Epidermal melanocyte (primary cell): ENCODE results near the gene ARHGAP10.

Experiments used
- DNase-seq: peaks from one replicate; pipeline ENCODE4 v3.0.0; 2011; ENCODE audit warnings: low spot score; ENCODE audit not compliant: insufficient read length

Gene ARHGAP10

GRCh38 chr4:148060264-148061140 is 328.6 kb downstream of the ARHGAP10 start:
- no peak for DNase-seq

DNA sequence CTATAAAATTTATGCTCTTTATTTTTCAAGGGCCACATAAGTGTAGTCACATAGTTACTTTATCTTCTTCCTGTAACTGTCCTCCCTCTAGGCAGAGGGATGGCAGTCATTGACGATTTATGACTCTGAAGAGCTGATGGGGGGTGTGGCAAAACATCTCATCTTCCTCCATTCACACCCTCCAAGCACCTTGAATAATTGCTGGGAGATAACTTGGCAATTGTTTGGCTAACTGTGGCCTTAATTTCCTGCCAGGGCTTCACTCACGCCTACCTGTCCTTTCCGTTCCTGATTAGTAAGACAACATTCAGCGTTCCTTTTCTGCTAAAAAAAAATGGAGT is 329.2 kb downstream of the ARHGAP10 start:
- no peak for DNase-seq

- DNase-seq: no peak
These were observed 329.9 kb downstream of the ARHGAP10 start for GRCh38 chr4:148061795-148062194.

- DNase-seq: no peak
These were observed 330.5 kb downstream of the ARHGAP10 start for GRCh38 chr4:148062301-148062950.

DNA sequence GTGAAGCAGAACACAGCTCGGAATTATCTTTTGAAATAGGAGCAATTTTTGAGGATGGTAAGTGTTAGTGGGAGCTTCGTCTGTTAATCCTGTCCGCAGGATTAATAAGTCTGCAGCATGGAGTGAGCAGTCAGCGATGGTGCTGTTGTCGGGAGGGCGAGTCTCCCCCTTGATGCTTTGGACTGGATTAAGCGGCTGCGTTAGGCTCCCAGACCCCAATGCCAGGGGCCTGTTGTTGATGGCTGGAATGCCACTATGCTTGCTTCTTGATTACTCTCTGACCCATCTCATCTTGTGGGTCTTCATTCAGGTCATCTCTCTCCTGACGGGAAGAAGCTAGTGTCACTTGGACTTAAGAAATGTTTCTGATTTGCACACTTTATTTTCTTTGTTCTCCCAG is 332.6 kb downstream of the ARHGAP10 start:
- no peak for DNase-seq

DNA sequence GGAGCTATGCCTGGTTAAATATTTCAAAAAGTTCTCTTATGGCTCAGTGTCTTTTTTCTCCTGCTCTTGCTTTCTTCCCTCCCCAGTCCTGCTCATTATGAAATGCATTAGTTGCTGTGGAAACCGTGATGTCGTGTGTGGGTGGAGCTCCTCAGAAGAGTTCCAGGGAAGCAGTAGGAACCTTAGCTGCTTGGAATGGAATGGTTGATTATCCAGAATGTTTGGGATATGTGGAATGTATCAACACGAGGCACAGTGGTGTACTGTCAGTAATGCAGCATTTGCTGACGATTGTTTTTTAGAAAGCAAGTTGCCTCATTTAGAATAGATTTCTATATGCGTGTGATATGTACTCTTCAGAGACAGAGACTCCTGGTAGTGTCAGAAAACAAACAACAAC is 333.2 kb downstream of the ARHGAP10 start:
- no peak for DNase-seq

- DNase-seq: no peak
These were observed 335.5 kb downstream of the ARHGAP10 start for GRCh38 chr4:148067301-148067916.

- no peak for DNase-seq
These were observed 336.4 kb downstream of the ARHGAP10 start for GRCh38 chr4:148068065-148068911.

DNA sequence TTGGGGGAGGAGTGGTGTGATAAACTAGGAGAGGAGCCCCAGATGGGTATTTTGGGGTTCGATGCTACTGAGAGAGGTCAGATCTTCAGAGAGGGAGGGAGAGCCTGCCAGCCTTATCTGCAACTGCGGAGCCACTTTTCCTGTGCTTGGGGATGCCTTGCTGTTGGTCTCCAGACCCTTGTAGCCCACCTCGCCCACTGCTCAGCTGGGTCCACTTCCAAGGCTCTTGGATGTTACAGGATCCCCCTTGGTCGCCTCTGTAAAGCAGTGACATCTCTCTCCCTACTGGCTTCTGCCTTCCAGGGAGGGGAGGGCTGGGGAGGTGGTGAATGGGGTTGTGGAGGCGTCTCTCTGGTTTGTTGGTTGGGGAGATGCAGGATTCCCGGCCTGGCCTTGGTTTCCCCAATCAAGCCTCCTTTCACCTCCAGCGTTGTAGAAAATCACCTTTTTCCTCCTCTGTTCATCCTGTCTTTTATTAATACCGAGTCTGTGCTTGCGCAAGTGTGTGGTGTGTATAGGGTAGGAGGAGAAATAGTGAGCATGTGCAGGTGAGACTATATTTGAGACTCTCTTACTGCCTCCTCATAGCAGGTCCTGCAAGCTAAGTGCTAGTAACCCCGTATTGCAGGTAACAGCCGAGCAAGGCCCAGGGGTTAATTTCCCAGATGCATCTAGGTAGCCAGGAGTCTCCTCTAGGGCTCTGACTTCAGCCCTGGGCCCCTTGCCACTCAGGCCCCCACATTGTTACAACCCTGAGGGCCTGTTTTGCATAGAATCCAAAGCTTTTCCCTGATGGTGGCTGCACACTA is 337.4 kb downstream of the ARHGAP10 start:
- DNase-seq: no peak

DNA sequence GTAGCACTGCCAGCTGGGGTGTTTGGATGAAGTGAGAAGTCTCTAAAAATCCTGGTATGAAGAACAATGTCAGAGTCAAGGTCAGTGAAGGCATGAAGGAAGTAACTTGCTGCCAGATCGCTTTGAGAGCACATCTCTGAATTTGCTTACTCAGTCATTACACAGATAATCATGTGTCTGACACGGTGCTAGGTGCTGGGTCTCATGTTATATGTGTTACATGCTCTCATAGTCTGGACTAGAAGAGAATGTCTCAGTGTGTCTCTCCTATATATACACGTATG is 337.9 kb downstream of the ARHGAP10 start:
- no peak for DNase-seq

GRCh38 chr4:148071009-148071408 is 339.1 kb downstream of the ARHGAP10 start:
- no peak for DNase-seq

DNA sequence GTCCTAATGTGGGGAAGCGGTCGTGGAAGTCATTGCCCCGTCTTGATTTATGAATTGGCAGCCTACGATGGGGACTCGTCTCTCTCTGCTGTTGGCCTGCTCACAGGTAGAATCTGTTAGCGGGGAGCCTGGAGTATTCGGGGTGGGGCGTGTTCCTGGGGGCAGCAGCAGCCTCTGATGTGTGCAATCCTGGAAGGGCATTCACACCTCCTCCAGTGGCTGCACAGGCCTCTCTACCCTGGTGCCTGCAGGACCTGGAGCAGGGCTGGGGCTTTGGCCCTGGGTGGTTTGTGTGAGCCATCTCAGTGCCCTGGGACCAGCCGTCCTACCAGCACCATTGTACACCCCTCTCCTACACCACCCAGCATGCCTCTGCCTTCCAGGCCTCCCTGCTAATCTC is 340.9 kb downstream of the ARHGAP10 start:
- no peak for DNase-seq

DNA sequence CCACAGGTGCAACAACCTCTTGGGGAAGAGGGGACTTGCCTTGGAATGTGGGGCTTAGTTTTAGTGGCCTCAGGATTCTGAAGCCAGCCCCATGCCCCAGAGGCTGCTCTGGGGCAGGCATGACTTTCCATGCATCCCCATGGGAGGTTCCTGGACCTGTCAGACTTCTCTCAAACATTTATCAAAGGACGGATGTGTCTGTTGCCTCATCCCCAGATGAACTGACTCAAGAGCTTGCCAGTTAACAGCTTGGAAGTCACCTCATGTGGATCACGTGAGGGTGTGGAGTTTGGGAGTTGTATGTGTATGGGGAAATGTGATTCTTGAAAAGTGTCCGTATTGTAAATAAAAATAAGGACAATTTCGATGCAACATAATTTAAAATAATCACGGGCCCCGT is 341.5 kb downstream of the ARHGAP10 start:
- no peak for DNase-seq

DNA sequence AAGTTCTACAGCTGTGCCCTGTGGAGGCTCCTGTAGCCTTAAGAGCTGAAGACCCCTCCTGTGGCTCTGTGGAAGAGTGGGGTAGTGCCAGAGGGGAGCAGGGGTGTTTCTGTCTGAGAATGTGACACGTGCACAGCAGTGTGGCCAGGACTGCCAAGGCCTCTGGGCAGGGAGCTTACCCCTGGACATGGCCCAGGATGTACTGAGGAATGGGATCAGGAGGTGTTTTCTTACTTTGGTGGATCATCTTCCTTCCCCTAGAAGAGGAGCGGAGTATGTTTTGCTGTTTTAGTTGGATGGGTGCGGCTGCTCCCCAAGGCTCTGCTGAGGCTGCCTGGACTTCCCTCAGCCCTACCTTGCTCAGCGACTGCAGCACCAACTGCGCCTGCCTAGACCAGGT is 342.6 kb downstream of the ARHGAP10 start:
- DNase-seq: no peak

DNA sequence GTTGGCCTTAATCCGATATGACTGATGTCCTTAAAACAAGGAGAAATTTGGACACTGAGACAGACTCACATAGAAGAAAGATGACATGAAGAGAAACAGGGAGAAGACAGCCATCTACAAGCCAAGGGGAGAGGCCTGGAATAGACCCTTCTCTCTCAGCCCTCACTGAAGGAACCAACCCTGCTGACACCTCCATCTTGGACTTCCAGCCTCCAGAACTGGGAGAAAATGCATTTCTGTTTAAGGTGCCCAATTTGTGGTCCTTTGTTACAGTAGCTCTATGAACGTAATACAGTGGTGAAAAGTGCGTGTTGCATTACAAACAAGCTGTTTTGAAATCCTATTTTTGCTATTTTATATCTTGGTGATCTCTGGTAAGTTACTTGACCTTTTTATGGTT is 343.6 kb downstream of the ARHGAP10 start:
- DNase-seq: no peak

DNA sequence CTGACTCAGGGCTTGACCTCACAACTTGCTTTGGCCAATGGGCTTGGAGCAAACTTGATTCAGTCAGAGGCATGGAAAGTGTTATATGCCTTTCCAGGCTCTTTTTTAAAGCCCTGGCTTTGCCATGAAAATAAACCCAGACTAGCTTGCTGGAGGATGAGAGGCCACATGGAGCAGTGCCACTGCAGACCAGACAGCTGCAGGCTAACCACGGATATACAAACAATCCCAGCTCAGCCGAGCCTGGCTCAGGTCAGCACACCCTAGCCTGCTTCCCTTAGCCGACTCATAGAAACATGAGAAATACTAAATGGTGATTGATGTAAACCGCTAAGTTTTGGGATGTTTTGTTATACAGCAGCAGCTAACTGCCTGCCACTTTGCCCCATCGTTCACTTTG is 345.1 kb downstream of the ARHGAP10 start:
- DNase-seq: no peak

- DNase-seq: no peak
These were observed 345.7 kb downstream of the ARHGAP10 start for GRCh38 chr4:148077581-148077980.

- DNase-seq: no peak
These were observed 346.2 kb downstream of the ARHGAP10 start for GRCh38 chr4:148078061-148078460.

- no peak for DNase-seq
These were observed 348.1 kb downstream of the ARHGAP10 start for GRCh38 chr4:148079961-148080360.

DNA sequence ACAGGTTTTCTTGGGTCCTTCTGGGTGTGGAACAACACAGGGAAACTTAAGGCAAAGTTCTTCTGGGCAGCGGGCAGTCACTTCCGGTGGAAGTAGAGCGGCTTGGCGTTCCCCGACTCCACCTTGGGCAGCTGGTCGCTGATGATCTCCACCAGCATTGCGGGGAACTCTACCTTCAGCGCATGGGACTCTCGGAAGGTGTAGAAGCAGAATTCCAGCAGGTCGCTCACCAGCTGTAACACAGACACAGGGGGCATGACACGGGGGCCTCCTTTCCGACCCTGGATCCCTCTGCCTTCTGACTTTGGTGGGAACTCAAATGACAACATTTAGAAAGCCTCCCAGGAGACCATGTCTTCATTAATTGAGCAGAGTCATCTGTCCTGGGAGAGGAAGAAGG is 349.4 kb downstream of the ARHGAP10 start:
- DNase-seq: no peak

GRCh38 chr4:148081745-148082144 is 349.9 kb downstream of the ARHGAP10 start:
- DNase-seq: no peak
